HS-27A (cell line): ENCODE measurements around the gene FGF1.
A peak's percentile ranks its signal among the peaks of the same experiment; 100 is the strongest.

ENCODE experiments used
- DNase-seq: peaks from one replicate; pipeline ENCODE4 v3.0.0-alpha.2; 2012; ENCODE audit warnings: low read depth, missing footprints

FGF1 gene

DNA sequence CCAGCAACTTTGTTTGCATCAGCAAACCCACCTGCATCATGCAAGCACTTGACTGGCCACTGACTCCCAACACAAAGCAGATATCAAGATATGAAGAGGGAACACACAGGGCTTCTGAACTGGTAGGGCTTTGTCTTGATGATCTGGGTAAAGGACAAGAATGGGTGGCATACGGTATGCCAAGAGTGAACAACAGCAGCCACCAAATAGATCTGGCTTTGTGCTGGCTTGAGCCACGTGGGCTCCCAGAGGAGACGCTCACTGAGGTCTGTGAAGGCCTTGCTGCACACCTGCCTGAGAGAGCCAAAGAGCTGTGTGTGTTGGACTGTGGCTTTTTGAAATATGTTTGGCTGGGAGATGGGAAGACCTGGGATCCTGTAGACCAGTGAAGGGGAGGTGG is 43.5 kb downstream of the FGF1 start:
- DNase-seq, result no peak

DNA sequence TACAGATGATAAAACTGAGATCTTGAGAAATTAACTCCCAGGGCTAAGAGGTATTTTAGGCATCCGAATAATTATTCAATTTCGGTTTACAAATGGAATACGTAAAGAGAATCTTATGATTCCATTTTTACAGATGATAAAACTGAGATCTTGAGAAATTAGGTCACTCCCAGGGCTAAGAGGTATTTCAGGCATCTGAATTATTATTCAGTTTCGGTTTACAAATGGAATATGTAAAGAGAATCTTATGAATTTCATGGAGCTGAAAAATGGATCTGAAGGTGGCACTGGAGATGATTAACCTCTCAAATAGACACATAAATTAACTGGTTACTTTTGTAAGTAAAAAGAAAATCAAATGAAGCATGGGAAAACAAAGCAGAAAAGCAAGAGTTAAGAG is 44.2 kb downstream of the FGF1 start:
- DNase-seq, result no peak

DNA sequence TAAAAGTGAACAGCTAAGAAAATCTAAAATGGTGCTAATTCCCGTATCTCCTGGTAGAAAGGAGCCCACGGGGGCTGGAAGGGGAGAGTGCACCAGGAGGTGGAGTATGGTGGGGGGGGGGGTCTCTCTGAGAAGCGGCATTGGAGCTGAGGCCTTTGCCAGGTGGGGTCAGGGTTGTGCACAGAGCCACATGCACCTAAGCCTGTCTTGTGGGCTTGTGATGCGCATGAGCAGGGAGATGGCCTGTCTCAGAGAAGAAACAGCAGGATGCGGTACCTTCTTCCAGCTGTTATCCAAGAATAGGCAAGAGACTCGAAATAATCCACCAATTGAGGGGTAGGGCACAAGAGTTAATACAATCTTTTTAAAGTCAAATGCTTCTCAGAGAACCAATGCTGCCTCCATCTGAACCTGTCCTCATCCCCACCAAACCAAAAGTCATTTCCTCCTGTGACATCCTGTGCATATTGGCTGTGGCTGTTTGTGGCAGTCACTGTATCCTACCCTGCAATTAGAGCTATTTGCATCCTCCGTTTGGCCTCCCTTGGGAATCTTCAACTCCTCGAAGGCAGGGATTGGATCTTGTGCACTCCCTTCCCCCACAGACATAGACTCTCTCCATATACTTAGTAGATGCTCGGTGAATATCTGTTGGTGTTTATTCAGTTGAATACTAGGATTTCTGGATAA is 45.4 kb downstream of the FGF1 start:
- DNase-seq, result no peak

DNA sequence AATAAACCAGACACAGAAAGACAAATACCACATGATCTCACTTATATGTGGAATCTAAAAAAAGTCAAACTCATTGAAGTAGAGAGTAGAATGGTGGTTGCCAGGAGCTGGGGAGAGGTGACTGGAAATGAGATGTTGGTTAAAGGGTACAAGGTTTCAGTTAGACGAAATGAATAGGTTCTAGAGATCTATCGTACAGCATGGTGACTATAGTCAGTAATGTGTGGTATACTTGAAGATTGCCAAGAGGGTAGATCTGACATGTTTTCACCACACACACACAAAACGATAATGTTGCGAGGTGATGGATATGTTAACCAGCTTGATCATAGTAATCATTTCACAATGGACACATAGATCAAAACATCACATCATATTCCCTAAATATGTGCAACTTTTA is 46.4 kb downstream of the FGF1 start:
- DNase-seq, result no peak

DNA sequence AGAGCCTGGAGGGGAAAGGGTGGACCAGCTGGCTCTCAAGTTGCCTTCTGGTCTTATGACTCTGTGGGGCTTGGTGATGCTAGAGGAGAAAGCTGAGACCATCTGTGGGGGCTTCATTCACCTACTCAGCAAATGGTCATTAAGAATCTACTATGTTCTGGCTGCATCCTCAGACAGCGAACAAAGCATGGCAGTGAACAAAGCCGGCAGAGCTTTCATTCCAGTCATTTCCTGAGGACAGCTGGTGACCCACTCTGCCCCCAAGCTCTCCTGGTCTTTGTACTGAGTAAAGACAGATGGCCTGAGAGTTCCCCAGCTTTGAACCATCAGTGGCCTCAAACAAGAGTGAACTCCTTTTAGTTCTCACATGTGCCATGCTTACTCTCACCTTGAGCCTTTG is 48.0 kb downstream of the FGF1 start:
- DNase-seq, result no peak

DNA sequence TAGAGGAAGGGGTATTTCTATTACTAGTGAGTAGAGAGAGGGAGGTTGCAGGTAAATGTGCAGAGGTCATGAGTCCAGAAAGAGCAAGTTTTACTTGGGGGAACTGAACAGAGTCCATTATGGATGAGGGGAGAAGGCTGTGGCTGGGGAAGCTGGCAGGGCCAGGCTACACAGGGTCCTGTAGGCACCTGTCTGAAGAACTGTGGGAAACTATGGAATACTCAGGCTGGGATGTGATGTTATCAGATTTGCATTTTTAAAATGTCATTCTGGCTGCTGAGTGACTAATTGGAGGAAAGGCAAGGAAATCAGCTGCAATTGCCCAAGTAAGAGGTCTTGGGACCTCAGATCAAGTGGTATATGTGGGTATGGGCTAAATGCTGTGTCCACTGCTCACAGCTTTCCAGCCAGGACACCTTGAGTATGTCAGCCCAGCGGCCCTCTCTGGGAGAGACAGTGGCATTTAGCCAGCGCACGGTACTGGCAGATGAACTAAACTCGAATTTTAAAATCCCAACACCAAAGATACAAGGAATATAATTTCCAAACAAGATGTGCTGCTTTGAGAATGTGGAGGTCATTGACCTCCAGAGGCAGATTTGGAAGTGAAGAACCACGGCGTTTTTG is 49.1 kb downstream of the FGF1 start:
- DNase-seq, result no peak

DNA sequence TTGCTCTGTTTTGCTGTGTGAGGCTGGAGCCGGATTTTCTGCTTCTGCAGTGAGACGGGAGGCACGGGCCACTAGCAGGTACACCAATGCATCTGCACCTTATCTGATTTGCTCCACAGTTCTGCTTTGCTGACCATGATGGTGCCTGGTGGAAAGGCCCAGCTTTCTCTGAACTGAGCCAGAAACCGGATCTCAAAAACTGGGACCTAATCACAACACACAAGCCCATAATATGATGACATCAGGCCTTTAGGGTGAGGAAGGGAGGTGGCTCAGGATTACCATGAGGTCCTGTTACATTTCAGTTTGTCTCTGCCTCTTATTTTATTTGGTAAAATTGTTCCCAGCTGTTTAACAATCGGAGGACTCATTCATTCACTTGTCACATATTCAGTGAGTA is 49.8 kb downstream of the FGF1 start:
- DNase-seq, result no peak

DNA sequence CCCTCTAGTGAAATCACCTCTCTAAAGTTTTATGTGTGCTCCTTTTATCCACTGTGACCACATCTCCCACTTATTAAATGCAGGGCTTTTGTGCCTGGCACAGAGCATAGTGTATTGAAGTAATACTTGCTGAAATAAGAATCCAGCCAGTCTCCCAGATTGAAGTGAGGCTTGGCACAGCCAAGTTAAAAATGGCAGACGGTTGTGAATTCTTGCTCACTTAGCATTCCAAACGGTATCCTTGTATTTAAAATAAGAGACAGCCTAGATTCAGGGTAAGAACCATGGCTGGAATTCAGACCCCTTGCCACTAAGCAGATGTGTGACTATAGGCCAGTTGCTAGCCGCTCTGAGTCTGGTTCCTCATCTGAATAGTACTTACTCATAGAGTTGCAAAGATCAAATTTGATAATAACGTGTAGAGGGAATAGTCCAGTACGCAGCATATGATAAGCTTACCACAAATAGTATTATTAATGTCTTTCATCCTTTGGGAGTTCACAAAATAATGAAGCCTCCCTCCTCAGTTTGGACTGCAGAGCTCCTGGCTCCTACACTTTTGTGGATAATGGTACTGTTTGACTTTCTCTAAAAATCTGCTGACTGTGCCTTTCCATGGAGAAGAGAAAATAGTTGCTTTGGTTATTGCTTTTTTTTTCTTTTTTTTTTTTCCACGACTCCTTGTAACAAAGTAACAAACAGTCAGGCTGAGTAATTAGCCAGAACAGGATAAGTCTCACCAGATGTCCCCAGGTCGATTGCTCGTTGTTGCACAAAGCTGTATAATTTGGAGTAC is 51.5 kb downstream of the FGF1 start:
- DNase-seq, result no peak

DNA sequence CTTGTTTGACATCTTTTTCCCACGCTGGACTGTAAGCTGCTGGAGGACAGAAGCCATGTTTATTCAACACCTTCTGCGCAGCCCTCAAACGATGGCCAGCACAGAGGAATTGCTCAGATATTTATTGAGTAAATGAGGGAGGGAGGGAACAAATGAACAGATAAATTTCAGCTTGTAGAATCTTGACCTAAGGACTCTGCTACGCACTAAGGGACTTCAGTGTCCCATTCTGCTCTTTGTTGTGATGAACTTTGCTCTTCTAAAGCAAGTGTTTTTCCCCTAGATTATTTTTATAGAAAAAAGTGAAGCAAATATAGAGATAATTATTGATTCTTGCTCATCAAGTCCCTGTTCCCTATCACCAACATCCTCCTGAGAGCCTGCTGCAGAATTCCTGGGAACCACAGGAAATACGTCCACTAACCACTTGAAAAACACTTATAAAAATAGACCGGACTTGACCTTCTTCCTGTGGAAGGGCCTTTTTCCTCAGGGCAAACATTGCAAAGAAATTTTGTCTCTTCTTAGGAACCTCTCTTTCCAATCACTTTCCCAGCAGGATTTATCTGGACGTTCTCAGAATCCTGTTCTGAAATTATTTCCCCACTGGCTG is 54.9 kb downstream of the FGF1 start:
- DNase-seq, result no peak

DNA sequence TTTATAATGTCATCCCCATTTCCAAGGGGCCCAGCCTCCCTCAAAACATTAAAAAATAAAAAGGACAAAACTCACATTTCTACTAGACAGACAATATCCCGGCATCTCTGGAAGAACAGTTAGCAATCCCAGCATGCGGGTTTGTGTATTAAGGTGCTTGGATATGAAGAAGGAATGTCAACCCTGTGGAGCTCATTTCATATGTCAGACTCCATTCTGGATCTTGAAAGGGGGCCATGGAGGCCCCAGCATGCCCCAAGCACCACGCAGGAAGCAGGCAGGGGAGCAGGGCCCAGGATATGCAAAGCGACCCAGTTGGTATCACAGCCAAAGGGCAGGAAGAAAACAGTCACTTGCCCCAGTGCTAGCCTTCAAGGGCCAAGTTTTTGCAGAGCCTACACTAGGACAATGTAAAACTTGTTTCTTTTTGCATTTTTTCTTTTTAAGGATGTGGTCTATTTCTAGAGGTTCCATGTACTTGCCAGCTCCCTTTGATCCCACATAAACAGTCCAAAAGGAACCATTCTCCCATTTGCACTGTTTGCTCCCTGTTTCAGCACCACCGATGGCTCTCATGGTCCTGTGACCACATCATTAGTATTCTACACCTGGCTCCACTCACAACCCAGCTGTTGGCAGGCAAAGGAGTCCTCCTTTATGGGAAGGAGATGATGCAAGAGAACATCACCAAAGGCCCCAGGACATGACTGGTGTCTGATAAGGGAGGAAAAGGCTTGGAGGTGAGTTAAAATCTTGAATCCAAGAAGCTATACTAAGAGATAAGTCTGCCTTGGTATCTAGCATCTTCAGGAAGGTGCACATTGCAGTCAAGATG is 58.3 kb downstream of the FGF1 start:
- DNase-seq, result no peak

DNA sequence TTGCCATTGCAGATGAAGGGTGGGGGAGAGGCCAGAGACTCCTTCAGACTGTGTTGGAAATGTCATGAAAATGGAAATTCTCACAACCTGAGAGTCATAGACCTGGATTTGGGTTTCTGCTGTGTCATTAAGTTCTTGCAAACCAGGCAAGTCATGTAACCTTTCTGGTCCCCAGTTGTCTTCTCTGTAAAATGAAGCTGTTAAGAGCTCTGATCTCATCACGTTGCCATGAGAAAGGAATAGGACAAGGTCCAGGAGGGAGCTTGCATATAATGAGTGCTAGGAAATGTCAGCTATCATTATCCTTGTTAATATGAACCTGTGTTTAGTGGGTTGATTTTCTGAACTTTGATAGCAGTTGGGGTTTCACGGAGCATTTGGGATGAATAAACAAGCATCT is 59.1 kb downstream of the FGF1 start:
- DNase-seq, result no peak

DNA sequence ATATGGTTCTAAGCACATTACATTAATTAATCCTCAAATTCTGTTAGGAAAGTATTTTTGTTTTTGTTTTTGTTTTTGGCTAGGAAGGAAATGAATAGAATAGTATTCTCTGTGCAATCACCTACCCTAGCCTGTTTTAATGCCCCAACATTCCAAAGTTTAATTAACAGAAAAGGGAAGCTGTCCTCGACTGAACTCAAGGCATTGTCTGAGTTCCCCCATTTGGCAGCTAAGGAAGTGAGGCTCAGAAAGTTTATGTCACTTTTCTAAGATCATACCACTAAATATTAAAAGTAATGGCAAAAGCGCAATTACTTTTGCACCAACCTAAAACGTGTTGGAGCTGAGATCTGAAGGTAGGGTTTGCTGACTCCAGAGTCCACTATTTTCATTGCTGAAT is 59.8 kb downstream of the FGF1 start:
- DNase-seq, result no peak

DNA sequence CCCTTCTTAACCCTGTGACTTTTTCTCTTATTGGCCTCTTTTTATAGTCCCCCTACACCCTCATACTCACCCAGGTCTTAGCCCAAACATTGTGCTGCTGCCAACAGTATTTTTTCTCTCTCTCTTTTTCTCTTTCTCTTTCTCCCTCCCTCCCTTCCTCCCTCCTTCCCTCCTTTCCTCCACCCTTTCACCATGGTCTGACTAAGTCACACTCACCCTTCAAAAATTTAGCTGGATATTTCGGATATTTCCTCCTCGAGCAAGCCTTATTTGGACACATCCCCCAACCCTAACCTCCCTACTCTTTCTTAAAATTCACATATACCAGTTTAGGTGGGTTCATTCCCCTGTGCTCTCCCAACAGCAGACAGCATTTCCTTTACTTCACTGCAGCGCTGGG is 64.7 kb downstream of the FGF1 start:
- peak; percentile 81 for DNase-seq

DNA sequence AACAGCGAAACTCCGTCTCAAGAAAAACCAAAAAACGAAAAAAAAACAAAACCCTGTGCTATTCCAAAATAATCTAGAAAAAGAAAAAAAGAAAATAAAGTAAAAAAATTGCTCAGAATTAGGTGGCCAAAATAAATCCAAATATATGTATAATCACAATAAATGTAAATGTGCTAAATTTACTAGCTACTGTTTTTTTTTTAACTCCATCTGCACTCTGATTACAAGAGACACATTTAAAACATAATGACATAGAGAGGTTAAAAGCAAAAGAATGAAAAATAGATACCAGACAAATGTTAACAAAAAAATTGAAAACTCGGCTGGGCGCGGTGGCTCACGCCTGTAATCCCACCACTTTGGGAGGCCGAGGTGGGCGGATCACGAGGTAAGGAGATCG is 66.1 kb downstream of the FGF1 start:
- DNase-seq, result no peak

DNA sequence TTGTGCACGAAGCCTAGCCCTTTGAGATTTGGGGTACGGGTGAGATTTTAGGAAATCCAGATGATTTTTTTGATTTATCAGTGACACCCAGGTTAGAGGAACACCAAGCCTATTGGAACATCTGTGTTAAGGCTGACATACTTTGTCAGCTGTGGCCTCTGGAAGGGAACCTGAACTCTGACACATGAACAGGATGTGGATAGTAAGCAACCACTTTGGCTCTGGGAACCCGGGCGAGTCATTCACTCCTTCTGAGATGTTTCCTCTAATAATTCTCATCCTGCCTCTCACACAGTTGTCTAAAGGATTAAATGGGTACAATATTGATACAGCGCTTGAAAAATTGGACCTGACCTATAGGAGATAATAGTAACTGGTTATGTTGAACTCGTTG is 67.8 kb downstream of the FGF1 start:
- no peak for DNase-seq

DNA sequence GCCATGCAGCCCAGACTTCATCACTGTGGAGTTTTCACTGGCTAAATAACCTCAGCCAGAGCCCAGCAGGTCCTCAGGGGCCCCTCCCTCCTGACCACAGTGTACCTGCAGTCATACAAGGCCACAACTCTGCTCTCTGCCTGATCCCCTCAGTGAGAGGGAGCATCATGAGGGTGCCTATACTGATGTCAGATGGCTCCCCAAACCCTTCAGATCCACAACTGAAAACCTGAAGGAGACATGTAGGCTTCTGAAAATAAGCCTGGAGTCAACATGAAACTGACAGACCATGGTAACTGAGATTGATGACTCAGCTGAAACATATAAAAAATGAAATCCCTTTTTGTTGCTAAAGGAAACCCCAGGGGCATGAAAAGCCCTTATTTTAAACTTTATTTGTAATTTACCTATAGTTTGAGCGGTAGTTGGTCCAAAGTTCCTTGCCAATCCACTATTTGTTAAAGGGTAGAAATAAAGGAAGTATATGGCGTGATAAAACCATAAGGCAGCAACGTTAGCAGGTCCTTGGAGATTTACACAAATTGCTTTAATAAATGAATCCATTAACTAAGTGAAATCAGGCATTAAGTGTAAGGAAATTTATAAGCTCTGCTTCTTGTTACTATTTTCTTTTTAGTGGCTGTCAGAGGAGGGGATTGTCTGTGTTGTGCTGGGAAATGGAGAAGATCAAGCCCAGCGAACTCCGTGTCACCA is 68.3 kb downstream of the FGF1 start:
- DNase-seq, result no peak

DNA sequence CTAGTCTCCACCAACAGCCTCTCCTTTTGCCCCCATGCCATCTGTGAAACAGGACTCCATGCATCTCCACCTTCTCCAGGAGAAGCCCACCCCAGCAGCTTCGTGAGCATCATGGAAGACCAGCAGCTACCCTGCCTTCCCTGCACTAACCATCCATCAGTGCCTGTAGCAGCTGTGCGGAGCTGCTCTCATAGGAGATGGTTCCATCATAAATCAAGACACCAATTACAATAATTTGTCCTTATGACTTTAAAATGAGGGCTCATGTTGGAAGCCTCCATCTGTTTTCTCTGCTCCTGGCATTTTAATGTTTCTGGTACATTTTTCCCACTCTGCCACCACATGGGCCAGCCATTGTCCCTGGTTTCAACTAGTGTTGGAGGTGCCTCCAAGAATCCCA is 69.9 kb downstream of the FGF1 start:
- no peak for DNase-seq

DNA sequence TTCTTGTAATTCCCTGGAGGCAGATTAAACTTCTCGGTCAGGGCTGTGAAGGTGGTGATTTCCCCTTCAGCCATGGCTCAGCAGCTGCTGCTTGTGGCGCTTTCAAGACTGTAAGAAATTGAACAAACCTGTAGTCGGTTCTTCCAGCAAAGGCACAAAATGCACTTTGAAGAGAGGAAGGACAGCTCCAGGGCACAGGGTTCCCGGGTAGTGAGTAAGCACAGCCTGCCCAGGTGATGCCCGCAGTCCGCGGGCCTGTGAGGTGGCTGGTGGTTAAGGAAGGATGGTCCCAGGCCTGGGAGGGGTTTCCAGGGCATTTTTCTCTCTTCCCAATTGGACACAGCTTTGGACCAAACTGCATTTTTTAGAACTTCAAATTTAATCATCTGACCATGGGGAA is 71.8 kb downstream of the FGF1 start:
- no peak for DNase-seq

DNA sequence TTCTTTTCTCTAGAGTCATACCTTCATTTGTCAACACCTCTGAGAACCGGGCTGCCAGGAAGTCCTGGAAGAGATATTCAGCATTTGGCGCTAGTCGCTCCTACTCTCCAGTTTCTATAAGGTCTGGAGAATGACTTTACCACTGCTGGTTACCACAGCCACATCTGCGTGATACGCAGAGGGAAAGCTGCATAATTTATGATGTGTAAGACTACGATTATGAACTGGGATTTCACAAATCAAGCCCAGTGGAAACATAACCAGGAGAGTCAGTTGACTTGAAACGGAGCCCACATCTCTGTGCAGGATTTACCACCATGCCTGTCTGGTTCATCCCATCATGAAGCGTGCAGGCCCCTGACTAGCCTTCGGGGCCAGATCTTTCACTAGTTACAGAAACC is 72.6 kb downstream of the FGF1 start:
- no peak for DNase-seq

DNA sequence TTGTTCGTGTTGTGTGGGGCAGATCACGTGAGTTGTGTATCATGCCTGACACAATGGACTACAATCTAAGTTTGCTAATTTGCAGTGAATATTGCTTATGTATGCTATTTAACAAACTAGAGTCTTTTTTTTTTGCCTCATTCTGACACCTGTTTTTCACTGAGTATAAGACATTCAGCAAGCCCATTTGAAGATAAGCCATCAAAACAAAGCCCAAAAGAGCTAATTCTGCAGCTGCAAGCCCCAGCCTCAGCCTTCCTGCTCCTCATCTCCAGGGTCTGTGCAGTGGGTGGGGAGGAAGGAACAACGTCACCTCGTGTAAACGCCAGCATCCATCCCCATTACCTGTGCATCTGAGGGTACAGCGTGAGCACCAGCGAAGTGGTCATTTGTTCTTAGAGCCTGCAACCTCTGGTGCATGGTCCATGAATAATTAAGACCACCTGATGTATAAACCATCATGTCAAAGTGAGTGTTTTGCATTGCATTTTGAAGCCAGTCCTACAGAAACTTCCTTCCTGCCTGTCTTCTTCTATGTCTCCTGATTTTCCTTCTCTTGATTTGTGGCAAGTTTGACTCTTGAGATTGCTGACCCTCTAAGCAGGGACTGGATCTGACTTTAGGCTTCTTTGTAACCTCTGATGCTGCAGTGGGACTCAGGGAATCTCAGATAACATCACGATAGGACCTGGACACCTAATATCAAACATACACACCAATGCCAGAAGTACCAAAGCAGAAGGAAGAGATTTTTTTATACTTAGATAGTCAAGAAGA is 73.2 kb downstream of the FGF1 start:
- no peak for DNase-seq

DNA sequence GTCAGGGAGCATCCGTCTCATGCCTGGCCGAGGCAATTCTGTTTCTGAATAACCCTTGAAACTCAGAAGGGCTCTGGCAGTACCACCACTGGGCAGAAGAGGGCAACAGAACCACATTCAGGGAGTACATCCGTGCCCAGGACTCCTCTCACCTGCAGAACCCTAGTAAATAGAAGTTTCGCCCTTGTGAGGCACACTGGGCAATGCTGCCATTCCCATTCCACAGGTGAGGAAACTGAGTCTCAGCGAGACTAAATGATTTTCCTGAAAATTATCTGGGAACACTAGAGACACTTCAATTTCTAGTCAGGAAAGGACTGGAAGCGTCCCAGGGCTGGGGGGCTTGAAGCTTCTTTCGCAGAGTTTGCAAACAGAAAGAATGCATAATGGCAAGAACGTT is 74.7 kb downstream of the FGF1 start:
- DNase-seq, result no peak
